NCI-H1417 (cell line): ENCODE measurements around the gene NCAPH2.
A peak's percentile ranks its signal among the peaks of the same experiment; 100 is the strongest.

Experiments
- DNase-seq, 3 experiments: peaks; one replicate each; lab custom pipeline; 2025; lab: John Stamatoyannopoulos, UW

NCAPH2 gene

GRCh38 chr22:50474710-50475651, 33.0 kb upstream of the NCAPH2 start, which contains the start of gene SBF1:
TSS of gene SBF1 (minus strand) at chr22:50475035. CDS start at chr22:50474840, 195 bp downstream.
- DNase-seq = peak; percentile 66 to 90 (median 85)

DNA sequence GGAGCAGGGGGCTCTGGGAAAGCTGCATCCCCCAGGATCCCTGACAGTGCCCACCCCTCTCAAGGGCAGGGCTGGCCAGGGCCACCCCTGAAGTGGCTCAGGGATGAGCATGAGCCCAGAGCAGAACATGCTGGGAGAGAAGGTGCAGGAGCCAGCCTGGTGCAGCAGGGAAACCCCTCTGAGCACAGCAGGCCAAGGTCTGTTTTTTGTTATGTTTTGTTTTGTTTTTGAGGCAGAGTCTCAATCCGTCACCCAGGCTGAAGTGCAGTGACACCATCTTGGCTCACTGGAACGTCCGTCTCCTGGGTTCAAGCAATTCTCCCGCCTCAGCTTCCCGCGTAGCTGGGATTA, 32.4 kb upstream of the NCAPH2 start:
- DNase-seq = no peak

GRCh38 chr22:50476868-50477267, 31.2 kb upstream of the NCAPH2 start:
- peak in 2 of 3 experiments; percentile 6 to 11 for DNase-seq

DNA sequence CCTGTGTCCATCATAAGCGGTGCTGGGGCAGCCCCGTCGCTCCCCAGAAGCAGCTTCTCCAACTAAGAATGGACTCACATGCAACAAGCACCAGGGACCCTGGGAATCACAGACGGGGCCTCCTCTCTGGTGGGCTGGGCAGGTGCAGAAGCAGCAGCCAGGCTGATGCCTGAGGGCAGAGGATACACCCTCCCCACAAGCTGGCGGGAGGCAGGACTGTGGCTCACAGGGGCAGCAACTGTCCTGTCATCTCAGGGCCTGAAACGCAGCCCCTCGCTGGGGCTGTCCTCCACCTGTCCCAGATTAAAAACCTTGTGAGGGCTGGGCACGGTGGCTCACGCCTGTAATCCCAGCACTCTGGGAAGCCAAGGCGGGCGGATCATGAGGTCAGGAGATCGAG, 30.1 kb upstream of the NCAPH2 start:
- no peak for DNase-seq

- peak in 1 of 3 experiments; percentile 7 for DNase-seq
Measured at GRCh38 chr22:50479721-50480120, 28.3 kb upstream of the NCAPH2 start.

GRCh38 chr22:50481045-50481439, 27.0 kb upstream of the NCAPH2 start:
- DNase-seq = no peak

DNA sequence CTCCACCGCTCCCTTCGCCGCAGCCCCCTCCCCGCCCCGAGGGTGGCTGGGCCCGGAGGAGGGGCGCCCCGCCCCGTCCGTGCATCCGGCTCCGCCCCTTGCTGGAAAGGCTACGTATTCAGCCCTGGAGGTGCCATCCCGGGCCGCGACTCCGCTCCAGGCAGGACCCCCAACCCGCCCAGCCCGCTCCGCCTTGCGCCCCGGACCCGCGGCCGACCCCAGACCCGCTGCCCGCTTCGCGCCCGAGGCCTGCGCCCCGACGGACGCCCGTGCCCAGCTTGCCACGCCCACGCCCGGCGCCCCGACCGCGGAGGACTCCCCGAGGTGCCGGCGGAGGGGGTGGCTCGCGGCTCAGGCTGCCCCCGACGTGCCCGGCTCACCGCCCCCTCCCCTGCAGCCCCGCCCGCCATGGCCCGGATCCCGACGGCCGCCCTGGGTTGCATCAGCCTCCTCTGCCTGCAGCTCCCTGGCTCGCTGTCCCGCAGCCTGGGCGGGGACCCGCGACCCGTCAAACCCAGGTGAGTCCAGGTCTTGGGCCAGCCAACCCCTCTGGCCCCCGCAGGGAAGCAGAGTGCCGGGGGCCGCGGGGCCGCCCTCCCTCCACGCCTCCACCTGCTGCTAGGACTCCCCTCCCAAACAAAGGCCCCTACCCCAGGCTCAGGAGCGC, 26.5 kb upstream of the NCAPH2 start, which contains the start of gene ADM2:
Gene ADM2 (plus strand): TSS at position 104 of the 667 bp plus-strand sequence. CDS start 305 bp downstream, at position 409.
- DNase-seq = no peak

DNA sequence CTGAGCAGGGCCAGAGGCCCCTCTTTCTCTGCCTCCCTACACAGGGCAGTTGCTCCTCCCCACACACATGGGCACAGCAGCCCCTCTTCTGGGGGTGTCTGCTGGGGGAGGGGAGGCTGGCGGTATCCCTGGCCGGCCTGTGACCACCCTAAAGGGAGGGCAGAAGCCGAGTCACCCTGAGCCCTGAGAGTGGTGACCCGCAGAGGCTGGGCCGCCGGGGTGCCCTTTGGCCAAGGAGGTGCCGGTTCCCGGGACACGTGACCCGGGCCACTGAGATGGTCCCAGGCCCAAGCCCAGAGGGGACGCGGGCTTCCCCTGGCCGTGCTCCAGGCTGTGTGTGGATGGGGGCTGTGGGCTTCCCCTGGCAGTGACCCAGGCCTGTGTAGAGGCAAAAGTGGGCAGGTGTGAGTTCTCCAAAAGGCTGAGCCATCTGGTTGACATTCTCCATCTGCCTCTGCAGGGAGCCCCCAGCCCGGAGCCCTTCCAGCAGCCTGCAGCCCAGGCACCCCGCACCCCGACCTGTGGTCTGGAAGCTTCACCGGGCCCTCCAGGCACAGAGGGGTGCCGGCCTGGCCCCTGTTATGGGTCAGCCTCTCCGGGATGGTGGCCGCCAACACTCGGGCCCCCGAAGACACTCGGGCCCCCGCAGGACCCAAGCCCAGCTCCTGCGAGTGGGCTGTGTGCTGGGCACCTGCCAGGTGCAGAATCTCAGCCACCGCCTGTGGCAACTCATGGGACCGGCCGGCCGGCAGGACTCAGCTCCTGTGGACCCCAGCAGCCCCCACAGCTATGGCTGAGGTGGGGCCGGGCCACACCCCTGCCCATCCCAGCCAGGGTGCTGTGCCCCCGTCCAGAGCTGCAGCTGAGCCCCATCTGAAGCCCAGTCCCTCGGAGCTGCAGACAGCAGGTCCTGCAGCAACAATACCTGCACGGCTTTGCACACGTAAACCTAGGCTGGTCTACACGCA, 25.6 kb upstream of the NCAPH2 start:
- DNase-seq = no peak

- no peak for DNase-seq
Measured at GRCh38 chr22:50483106-50483505, 24.9 kb upstream of the NCAPH2 start.

DNA sequence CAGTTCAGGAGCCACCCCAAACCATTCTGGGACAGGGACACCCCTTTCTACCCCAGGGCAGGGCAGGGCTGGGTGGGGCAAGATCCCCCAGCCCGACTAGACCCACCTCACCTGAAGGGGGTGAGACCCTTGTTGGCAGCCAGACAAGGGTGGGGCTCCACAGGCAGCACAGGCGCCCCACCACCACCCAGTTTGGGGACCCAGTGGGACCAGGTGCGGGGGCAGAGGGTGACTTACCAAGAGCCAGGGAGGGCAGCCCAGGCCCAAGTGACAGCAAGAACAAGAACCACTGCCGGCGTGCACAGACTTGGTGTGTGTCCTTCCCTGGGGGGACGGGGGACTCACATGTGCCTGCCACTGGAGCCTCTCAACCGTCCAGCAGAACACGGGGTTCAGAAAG, 24.5 kb upstream of the NCAPH2 start:
- no peak for DNase-seq

GRCh38 chr22:50483977-50484853, 23.8 kb upstream of the NCAPH2 start:
- DNase-seq = no peak

GRCh38 chr22:50485221-50486131, 22.5 kb upstream of the NCAPH2 start:
- no peak for DNase-seq

GRCh38 chr22:50486561-50487289, 21.3 kb upstream of the NCAPH2 start, which contains the start of gene MIOX:
TSS of gene MIOX (plus strand) at chr22:50486859. CDS start at chr22:50486898, 39 bp downstream.
- peak in 2 of 3 experiments; percentile 18 to 23 for DNase-seq

DNA sequence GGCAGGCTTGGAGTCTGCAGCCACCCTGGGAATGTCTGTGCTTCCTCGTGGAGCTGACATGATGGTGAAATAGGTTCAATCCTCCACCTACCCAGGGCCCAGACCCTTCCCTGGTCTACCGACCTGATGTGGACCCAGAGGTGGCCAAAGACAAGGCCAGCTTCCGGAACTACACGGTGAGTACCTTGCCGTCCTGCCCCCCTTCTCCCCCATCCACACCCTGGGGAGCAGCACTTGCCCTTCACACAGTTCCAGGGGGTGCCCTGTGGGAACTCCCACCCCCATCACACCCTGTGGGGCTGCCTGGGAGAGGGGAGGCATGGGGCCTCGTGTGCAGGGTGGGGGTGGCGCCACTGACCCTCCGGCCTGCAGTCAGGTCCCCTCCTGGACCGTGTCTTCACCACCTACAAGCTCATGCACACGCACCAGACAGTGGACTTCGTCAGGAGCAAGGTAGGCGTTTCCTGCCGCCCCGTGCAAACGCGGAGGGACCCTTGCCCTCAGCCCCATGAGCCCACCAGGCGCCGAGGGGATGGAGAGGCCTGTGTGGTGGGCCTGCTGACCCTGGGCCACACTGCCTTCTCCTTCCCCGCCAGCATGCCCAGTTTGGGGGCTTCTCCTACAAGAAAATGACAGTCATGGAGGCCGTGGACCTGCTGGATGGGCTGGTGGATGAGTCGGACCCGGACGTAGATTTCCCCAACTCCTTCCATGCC, 20.6 kb upstream of the NCAPH2 start:
- DNase-seq = no peak

GRCh38 chr22:50488006-50488677, 19.9 kb upstream of the NCAPH2 start:
- no peak for DNase-seq

GRCh38 chr22:50488886-50489285, 19.1 kb upstream of the NCAPH2 start:
- no peak for DNase-seq

DNA sequence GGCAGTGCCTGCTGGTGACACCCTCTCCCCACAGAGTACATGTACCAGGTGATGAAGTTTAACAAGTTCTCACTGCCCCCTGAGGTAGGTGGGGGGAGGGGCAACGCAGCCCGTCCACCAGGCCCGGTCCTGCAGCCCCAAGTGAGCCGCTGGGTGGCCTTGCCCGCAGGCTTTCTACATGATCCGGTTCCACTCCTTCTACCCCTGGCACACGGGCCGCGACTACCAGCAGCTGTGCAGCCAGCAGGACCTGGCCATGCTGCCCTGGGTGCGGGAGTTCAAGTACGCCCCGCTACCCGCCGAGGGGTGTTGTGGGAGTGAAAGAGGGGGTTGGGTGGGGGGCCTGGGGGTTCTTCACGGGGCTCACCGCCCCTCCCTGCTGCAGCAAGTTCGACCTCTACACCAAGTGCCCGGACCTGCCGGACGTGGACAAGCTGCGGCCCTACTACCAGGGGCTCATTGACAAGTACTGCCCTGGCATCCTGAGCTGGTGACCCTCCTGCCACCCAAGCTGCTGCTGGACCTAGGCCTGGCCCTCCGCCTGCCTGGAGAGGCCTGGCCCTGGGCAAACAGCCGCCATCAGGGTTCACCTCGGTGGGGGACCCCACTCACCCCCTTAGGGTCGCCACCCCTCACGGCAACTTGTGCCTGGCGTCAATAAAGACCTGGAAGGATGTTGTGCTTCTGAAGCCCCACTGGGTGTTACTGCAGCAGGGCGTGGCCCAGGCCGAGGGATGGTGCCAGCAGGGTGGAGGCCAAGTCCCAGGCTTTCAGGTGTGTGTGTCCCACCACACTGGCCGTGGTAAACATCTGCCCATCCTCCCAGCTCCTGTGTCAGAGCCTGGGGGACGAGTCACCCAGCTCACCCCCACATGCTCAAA, 18.4 kb upstream of the NCAPH2 start:
- DNase-seq = no peak
